Measurements from ENCODE around the gene CALML5. TPM values are rescaled to one million over a fixed set of nuclear protein-coding genes. Genes with fewer than 3 reads are reported as not detected.

CALML5 gene
- total RNA-seq, 1 donor from 2014 or later, result not detected

DNA sequence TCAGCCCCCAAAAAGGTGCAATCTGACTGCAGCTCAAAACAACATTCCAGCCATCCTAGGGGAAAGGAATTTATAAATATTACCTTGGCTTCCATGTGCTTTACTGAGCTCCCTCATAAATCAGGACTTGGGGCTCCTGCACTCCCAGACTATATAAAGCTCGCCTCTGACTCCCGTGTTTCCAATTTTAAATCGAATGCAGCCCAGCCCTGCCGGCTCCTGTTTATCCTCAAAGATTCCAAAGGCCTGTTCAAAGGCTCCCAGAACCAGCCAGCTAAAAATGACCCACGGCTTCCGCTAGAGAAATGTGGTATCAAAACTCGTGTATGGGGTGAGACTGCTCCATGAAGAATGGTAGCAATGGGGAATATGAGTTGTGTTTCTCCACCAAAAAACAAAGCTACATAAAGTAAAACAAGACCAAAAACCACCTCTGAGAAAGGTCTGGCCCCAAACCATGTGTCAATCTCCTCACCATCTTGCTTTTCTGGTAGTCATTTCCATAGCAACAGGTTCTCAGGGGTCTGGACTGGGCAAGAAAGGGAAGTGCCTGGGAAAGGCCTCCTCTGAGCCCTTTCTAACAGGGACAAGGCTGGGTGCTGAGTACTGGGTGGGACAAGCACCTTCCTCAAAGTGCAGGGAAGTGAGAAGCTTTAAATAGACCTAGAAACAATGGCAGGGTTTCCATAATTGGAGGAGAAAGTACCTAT lies 30.5 kb upstream of the CALML5 start:
- no peaks in the 10 kb centered on the region for H3K27me3 Mint-ChIP-seq
- no peaks in the 10 kb centered on the region for H3K36me3 Mint-ChIP-seq (ENCODE audit: low read depth)
- no peak for DNase-seq
- no peak overlapping the region for H3K27ac Mint-ChIP-seq
- no peaks in the 10 kb centered on the region for H3K9me3 Mint-ChIP-seq
- intact Hi-C loops (cut with micrococcal nuclease), result no loop called here
- H3K4me3 Mint-ChIP-seq, result no peak overlapping the region
- no peaks in the 10 kb centered on the region for H3K4me1 Mint-ChIP-seq

DNA sequence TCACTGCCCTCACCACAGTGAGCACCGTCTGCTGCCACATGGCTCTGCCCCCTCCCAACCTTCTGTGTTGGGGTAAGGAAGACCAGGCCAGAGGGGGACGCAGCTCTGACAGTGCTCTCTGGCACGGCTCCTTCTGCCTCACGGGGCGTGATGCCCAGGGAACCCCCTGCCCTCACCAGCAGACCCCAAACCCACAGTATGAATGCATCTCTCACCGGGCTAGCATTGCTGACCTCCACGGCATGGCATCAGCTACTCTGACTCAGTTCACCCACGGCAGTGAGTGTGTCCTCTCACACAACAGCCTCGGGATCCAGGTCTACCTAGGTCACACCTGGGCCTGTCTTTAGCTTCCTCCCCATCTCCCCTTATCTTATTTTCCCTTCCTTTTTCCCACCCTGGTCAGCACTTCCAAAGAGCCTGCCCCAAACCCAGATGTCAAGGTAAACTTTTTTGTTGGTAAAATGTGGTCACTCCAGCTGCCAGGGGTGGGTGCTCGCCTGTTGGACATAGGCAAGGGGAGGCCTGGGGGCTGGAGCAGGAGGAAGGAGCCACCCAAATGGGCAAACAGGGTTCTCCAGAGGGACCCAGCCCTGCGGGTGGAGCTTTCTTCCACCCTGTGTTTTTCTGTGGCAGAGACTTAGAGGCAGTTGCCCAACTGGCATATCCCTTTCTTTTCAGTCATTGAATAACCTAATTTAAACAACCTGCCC lies 29.8 kb upstream of the CALML5 start:
- no peak for DNase-seq
- no peaks in the 10 kb centered on the region for H3K4me1 Mint-ChIP-seq
- H3K27me3 Mint-ChIP-seq, result peaks cover under 1% of the 10 kb centered on the region
- no peak overlapping the region for H3K4me3 Mint-ChIP-seq
- H3K27ac Mint-ChIP-seq, result no peak overlapping the region
- no peaks in the 10 kb centered on the region for H3K36me3 Mint-ChIP-seq (ENCODE audit: low read depth)
- intact Hi-C loops (cut with micrococcal nuclease), result no loop called here
- H3K9me3 Mint-ChIP-seq, result no peaks in the 10 kb centered on the region

DNA sequence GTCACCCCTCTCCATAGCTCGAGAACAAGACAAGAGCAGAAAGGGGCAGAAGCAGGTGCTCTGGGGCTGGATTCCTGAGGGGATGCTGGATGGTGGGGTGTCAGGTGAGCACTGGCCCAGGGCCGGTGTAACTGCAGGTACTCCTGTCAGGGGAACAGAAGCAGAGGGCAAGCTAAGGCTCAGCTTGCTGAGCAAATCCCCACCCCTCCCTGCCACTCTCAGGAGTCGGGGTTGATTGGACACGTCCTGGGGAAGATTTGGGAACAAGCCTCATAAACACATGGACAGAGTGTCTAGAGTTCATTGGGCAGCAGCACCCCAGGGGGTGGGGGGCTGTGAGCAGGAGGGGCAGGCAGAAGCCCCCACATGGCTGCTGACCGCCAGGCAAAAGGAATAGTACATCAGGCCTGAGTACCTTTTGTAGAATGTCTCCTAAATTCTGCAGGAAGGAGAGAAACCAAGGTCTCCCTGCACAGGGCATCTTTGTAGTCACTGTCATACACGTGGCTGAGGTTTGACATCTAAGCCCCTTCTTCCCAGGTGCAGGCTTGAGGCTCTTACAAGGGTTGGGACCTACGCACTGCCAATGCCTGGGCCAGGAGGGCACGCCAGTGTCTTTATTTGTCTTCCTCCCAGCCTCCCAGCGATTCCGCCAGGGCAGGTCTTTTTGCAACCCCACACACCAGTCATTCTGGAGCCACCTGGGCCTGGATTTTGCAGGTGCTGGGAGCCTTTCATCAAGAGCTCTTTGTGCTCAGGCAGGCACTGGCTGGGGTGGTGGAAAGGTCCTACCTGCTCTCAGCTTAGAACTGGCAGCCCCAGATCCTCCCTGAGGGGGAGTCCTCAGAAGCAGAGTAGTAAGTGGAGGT lies 28.2 kb upstream of the CALML5 start:
- no peaks in the 10 kb centered on the region for H3K9me3 Mint-ChIP-seq
- H3K4me3 Mint-ChIP-seq, result no peak overlapping the region
- intact Hi-C loops (cut with micrococcal nuclease), result no loop called here
- no peaks in the 10 kb centered on the region for H3K36me3 Mint-ChIP-seq (ENCODE audit: low read depth)
- no peaks in the 10 kb centered on the region for H3K4me1 Mint-ChIP-seq
- no peak for DNase-seq
- no peak overlapping the region for H3K27ac Mint-ChIP-seq
- H3K27me3 Mint-ChIP-seq, result peaks cover 3% of the 10 kb centered on the region

DNA sequence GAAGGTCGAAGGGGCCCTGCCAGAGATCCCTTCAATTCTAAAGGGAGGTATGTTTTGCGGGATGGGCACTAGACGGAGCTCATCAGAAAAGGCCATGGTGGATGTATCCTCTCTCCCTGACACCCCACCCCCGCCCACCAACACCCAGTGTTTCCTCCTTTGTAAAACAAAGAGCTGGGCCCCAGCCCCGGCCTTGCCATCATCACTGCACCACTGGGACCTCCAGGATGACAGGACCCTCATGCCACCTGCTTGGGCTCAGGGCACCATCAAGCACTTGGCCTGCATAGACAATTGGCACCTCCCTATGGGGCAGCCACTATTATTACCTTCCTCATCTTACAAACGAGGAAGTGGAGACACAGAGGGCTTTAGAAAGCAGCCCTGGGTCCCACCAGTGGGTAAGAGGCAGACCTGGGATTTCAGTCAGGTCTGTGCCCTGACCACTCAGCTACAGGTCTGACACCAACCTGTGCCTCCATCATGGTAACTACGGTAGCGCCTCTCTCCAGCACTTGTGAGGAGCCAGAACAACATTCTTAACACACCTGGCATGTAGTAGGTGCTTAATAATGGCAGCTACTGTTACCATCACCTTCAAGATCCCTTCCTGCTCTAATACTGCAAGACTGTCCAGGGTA lies 27.4 kb upstream of the CALML5 start:
- intact Hi-C loops (cut with micrococcal nuclease), result no loop called here

DNA sequence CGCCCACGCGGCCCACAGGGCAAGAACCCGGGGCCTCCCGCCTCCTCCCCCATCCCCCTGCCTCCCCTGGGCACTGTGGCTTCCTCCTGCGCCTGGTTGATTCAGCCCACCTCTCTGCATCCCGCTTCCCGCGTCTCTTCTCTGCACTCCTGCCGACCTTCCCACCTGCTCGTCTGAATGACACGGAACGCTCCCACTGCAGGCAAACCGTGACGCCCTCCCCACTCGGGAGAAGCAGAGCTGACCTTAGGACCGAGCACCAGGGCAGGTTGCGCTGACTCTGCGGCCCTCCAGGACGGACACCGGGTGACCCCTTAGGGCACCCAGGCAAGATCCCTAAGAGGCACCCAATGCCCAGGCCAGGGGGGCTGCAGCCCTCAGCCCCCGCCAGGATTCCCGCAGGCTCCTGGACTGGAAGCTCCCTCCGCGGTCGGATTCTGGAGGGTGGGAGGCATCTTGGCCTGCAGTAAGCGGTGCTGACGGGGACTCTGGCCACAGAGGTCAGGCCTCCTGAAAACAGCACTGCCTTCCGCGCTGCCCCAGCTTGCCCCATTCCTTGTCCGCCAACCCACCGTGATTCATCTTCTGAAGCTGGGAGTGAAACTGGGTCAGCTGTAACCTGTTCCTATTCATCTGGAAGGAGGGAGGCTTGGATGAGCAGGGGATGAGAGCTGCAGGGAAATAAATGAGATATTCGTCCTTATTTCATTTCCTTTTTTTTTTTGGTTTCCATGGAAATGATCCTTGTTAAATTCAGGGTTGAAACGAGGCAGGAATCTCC lies 26.4 kb upstream of the CALML5 start:
- no peak for DNase-seq
- H3K27ac Mint-ChIP-seq, result no peak overlapping the region
- H3K4me1 Mint-ChIP-seq, result no peaks in the 10 kb centered on the region
- peaks cover 3% of the 10 kb centered on the region for H3K27me3 Mint-ChIP-seq
- H3K36me3 Mint-ChIP-seq (ENCODE audit: low read depth), result no peaks in the 10 kb centered on the region
- H3K9me3 Mint-ChIP-seq, result no peaks in the 10 kb centered on the region
- intact Hi-C loops (cut with micrococcal nuclease), result no loop called here
- no peak overlapping the region for H3K4me3 Mint-ChIP-seq

More for the DNA sequence above, 27.4 kb upstream of the CALML5 start:
- Mint-ChIP-seq H3K4me3 (no peak overlapping the region), H3K27me3 (peaks cover 3% of the 10 kb centered on the region), H3K27ac (no peak overlapping the region), H3K4me1 (no peaks in the 10 kb centered on the region), H3K36me3 (ENCODE audit: low read depth) (no peaks in the 10 kb centered on the region), H3K9me3 (no peaks in the 10 kb centered on the region)
- DNase-seq, result no peak

DNA sequence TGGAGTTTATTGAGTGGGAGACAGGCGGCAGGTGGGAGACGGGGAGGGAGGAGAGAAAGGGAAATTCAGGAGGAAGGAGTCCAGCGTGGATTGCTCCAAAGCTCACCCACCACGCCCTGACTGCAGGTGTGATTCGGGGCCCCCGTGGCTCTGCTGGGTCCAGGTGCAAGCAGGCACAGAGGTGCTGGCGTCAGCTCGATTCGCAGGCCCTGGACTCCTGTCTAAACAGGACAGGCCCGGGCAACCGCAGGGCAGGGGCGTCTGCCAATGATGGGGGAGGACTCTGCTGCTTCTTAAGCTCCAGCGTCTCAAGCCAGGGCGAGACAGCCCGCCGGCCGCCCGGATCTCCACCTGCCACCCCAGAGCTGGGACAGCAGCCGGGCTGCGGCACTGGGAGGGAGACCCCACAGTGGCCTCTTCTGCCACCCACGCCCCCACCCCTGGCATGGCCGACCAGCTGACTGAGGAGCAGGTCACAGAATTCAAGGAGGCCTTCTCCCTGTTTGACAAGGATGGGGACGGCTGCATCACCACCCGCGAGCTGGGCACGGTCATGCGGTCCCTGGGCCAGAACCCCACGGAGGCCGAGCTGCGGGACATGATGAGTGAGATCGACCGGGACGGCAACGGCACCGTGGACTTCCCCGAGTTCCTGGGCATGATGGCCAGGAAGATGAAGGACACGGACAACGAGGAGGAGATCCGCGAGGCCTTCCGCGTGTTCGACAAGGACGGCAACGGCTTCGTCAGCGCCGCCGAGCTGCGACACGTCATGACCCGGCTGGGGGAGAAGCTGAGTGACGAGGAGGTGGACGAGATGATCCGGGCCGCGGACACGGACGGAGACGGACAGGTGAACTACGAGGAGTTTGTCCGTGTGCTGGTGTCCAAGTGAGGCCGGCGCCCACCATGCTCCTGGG lies 25.5 kb upstream of the CALML5 start, which contains the start of gene CALML3:
Gene CALML3 (plus strand): TSS at position 321 of the 920 bp plus-strand sequence. CDS start 125 bp downstream, at position 446.
- no peak within 1 kb of the TSS for H3K27ac Mint-ChIP-seq
- no peak for DNase-seq
- H3K4me3 Mint-ChIP-seq, result no peak within 1 kb of the TSS
- intact Hi-C loops (cut with micrococcal nuclease), result no loop called here
- no peaks in the 10 kb centered on the region for H3K4me1 Mint-ChIP-seq
- no peaks in the 10 kb centered on the region for H3K9me3 Mint-ChIP-seq
- H3K27me3 Mint-ChIP-seq, result peaks cover 4% of the 10 kb centered on the region
- no peaks in the 10 kb centered on the region for H3K36me3 Mint-ChIP-seq (ENCODE audit: low read depth)

DNA sequence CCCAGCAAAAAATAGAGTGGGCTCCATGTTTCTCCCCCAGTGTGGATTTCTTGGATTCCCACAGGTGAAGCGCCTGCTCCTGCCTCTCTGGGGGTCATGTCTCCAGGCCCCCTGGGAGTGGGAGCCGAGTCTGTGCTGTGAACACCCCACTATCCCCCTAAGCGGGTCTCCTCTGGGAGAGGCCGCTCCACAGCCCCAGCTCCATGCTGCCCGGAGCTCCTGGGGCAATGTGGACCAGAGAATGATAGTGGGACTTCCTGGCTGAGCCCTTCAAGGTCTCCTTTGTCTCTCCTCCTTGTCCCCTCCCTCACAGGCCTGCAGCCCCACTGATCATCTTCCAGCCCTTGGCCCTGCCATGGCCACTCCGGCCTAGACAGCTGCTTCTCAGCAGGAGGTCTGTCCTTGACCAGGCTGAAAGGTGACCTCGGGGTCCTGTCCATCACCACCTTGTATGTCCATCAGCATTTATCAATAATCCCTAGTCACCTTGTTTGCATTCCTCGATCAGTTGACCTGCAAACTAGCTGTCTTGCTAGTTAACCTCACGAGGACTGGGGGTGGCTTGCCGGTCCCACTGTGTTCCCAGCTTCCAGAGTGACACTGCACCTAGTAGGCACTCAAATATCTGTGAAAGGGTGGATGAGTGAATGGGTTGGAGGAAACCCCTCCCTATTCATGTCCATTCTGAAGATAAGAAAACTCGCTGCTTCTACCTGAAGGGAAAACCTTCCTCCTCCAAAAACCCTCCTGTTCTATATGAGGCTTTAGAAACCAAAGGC lies 24.6 kb upstream of the CALML5 start:
- H3K4me1 Mint-ChIP-seq, result no peaks in the 10 kb centered on the region
- DNase-seq, result no peak
- no peak overlapping the region for H3K27ac Mint-ChIP-seq
- H3K9me3 Mint-ChIP-seq, result no peaks in the 10 kb centered on the region
- peaks cover 13% of the 10 kb centered on the region for H3K27me3 Mint-ChIP-seq
- H3K36me3 Mint-ChIP-seq (ENCODE audit: low read depth), result no peaks in the 10 kb centered on the region
- intact Hi-C loops (cut with micrococcal nuclease), result no loop called here
- H3K4me3 Mint-ChIP-seq, result no peak overlapping the region

DNA sequence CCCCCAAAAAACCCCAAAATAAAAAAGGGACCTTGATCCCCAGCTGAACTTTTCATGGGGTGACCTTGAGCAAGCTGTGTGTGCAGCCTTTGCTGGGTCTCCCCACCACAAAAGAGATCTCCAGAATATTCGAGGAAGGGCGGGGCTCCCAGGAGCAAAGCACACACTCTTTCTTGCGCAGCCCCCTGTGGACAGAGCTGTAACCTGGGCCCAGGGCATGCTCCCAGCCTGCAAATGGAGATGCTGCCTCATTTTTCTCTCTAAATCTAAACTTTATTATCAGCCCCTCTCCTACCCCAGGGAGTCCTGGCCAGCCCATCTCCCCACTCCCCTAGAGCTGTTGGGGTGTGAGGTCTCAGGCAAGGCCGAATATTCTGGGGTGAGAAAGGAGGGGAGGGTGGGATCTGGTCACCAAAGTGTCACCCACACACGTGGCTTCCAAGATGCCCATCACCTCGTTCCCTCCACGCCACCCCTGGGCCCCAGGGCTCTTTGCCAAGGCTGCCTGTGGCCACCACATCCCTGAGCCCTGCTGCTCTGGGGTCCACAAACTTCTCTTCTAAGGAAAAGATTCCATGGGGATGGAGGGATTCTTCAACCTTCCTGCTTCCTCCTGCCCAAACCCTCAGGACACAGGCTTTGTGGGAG lies 23.7 kb upstream of the CALML5 start:
- no peak overlapping the region for H3K27ac Mint-ChIP-seq
- no peaks in the 10 kb centered on the region for H3K9me3 Mint-ChIP-seq
- intact Hi-C loops (cut with micrococcal nuclease), result no loop called here
- no peak for DNase-seq
- no peak overlapping the region for H3K4me3 Mint-ChIP-seq
- H3K4me1 Mint-ChIP-seq, result no peaks in the 10 kb centered on the region
- H3K27me3 Mint-ChIP-seq, result peaks cover 21% of the 10 kb centered on the region
- no peaks in the 10 kb centered on the region for H3K36me3 Mint-ChIP-seq (ENCODE audit: low read depth)

DNA sequence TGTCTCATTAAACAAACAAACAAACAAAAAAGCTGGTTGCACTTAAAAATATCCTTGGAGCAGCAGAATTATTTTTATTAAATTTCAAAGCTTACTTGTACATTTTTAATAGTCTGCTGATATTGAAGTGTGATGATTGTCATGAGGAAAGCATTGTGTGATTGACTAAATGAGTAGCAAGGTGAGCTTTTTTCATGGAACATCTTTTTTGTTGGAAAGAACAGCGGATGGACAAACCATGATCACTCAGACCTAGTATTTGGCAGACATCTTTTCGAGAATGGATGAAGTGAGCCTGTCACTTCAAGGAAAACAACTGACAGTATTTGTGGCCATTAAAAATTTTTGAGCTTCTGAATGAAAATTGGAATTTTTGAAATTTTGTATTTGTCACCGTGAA lies 19.7 kb upstream of the CALML5 start:
- DNase-seq, result no peak
- Mint-ChIP-seq H3K4me3 (no peak overlapping the region), H3K36me3 (ENCODE audit: low read depth) (no peaks in the 10 kb centered on the region), H3K27ac (no peak overlapping the region), H3K27me3 (peaks cover 38% of the 10 kb centered on the region), H3K4me1 (no peaks in the 10 kb centered on the region), H3K9me3 (no peaks in the 10 kb centered on the region)
- intact Hi-C loops (cut with micrococcal nuclease), result no loop called here

DNA sequence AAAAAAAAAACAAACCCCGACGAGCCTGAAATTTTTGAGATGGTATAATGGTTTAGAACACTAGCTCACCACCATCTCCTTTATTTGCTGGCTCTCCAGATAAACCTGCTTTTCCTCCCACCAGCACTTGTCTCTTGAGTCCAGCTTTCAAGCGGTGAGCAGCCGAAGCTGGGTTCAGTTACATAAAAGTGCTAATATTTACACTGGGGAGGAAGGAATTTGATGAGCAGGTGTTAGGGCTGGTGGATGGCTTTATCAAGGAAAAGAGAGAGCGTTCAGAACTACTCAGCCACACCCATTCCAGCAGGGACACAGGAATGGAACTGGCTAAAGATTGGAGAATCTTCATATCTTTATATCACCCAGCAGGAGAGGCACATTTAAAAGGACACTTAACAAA lies 18.8 kb upstream of the CALML5 start:
- no peaks in the 10 kb centered on the region for H3K36me3 Mint-ChIP-seq (ENCODE audit: low read depth)
- no peak overlapping the region for H3K27ac Mint-ChIP-seq
- no peaks in the 10 kb centered on the region for H3K9me3 Mint-ChIP-seq
- intact Hi-C loops (cut with micrococcal nuclease), result no loop called here
- DNase-seq, result no peak
- peaks cover 4% of the 10 kb centered on the region for H3K4me1 Mint-ChIP-seq
- H3K4me3 Mint-ChIP-seq, result no peak overlapping the region
- peaks cover 43% of the 10 kb centered on the region for H3K27me3 Mint-ChIP-seq

DNA sequence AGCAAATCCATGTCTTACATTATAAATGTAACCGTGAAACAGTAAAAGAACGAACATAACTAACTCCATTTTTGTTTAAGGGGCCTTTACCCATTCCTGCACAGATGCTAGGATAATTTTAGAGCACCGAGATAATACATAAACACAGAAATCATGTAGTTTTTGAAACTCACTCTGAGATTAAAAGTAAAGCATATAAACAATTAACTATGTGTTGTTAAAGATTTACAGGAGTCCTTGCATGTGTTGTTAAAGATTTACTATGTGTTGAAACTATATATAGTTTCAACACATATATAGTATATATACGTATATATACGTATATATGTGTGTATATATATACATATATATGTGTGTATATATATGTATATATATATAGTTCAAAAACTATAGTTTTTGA lies 18.2 kb upstream of the CALML5 start:
- Mint-ChIP-seq H3K27me3 (peaks cover 47% of the 10 kb centered on the region), H3K4me3 (no peak overlapping the region), H3K36me3 (ENCODE audit: low read depth) (no peaks in the 10 kb centered on the region), H3K27ac (no peak overlapping the region), H3K9me3 (no peaks in the 10 kb centered on the region), H3K4me1 (peaks cover 8% of the 10 kb centered on the region)
- intact Hi-C loops (cut with micrococcal nuclease), result no loop called here
- no peak for DNase-seq
